ENCODE data around the gene GIPC3.

DNA sequence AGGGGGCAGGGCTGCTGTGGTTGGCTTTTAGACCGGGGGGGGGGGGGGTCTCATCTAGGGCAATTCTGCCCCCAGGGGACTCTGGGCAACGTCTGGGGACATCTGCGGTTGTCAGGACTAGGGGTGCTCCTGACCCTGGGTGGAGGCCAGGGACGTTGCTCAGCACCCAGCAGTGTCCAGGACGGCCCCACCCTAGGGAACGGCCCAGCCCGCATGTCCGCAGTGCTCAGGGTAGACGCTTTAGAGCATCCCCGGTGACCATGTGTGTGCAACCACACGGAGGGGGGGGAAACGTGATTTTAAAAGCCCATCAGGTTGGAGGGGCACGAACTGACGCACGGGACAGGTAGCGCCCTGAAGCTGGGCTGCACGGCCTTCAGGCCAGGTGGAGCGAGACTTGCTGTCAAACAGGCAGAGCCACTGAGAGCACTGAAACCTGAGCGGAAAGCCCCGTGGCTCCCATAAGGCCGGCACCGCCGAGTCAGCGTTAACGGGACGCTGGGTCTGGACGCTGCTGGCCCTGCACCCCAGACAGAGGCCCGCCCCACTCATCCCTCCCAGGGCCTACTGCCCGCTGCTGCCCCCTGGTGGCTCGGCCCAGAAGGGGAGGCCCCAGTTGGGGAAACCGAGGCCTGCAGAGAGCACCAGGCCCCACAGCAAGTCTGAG is 33.0 kb downstream of the GIPC3 start:
- no peak for TF ChIP-seq POLR2A (IDR thresholded peaks at IDR 0.05; ENCODE audit: low read length)
- peak; percentile 67 for TF ChIP-seq CTCF (IDR thresholded peaks at IDR 0.05)
